Liver (tissue), 9 donors: ENCODE measurements around the gene ACTR10. TPM values are rescaled to one million over a fixed set of nuclear protein-coding genes. Genes with fewer than 3 reads are reported as not detected.
A peak's percentile ranks its signal among the peaks of the same experiment; 100 is the strongest.

ENCODE experiments used
- DNase-seq: peaks from one replicate; pipeline ENCODE4 v3.0.0-alpha.2; 2017; ENCODE audit warnings: low spot score
- H3K27ac ChIP-seq, 2 donors: one replicate each; pipeline ENCODE4 v1.7.0; 2013; ENCODE audit warnings: inconsistent platforms in 2 of 2, low read length in 2 of 2, control low read depth in 1 of 2, low read depth in 1 of 2, mild to moderate bottlenecking in 1 of 2
- H3K27me3 ChIP-seq, 4 donors: one replicate each; pipeline versions ENCODE4 v1.6.1 to v1.7.0; 2013; ENCODE audit warnings: low read length in 3 of 4, inconsistent platforms in 1 of 4, mild to moderate bottlenecking in 1 of 4, moderate library complexity in 1 of 4; ENCODE audit not compliant: control insufficient read depth in 4 of 4, insufficient read depth in 4 of 4
- H3K36me3 ChIP-seq, 4 donors: one replicate each; pipeline versions ENCODE4 v1.6.1 to v1.7.0; 2013; ENCODE audit warnings: low read length in 3 of 4, mild to moderate bottlenecking in 3 of 4, low read depth in 1 of 4, moderate library complexity in 1 of 4; ENCODE audit not compliant: control insufficient read depth in 4 of 4, insufficient read depth in 3 of 4
- H3K4me1 ChIP-seq, 4 donors: one replicate each; pipeline versions ENCODE4 v1.6.1 to v1.7.0; 2013; ENCODE audit warnings: low read length in 3 of 4, mild to moderate bottlenecking in 3 of 4, moderate library complexity in 1 of 4; ENCODE audit not compliant: control insufficient read depth in 4 of 4, insufficient read depth in 4 of 4
- H3K4me3 ChIP-seq, 3 donors: one replicate each; pipeline versions ENCODE4 v1.6.1 to v1.7.0; 2013; ENCODE audit warnings: low read length in 3 of 3, control low read depth in 1 of 3, low read depth in 1 of 3, mild to moderate bottlenecking in 1 of 3
- H3K9ac ChIP-seq, 2 donors: one replicate each; pipeline ENCODE4 v1.7.0; 2013; ENCODE audit warnings: low read length in 2 of 2, mild to moderate bottlenecking in 2 of 2, moderate library complexity in 2 of 2, control low read depth in 1 of 2, low read depth in 1 of 2
- H3K9me3 ChIP-seq, 4 donors: one replicate each; pipeline versions ENCODE4 v1.6.1 to v1.7.0; 2013; ENCODE audit warnings: low read length in 3 of 4; ENCODE audit not compliant: control insufficient read depth in 4 of 4
- ATF3 ChIP-seq: IDR thresholded peaks from 2 replicates; pipeline ENCODE4 v1.6.1; 2016; ENCODE audit warnings: antibody characterized with exemption
- CTCF ChIP-seq: fragments of 150-350 bp; IDR thresholded peaks from 2 replicates; pipeline ENCODE4 v1.5.1; 2017; ENCODE audit warnings: improper control_type of control experiment, low read depth, low read length; ENCODE audit not compliant: missing input control
- HNF4A ChIP-seq, 2 donors: conservative IDR thresholded peaks; 2 replicates each; pipeline ENCODE4 v1.6.1; 2016; ENCODE audit warnings: antibody characterized with exemption in 2 of 2, mild to moderate bottlenecking in 2 of 2
- HNF4G ChIP-seq: IDR thresholded peaks from 2 replicates; pipeline ENCODE4 v1.6.1; 2016; ENCODE audit warnings: antibody characterized with exemption
- JUND ChIP-seq, 2 donors: IDR thresholded peaks; 2 replicates each; pipeline ENCODE4 v1.6.1; 2016; ENCODE audit warnings: antibody characterized with exemption in 2 of 2
- MAX ChIP-seq: IDR thresholded peaks from 2 replicates; pipeline ENCODE4 v1.6.1; 2016; ENCODE audit warnings: antibody characterized with exemption
- NR2F2 ChIP-seq: IDR thresholded peaks from 2 replicates; pipeline ENCODE4 v1.6.1; 2016; ENCODE audit warnings: antibody characterized with exemption
- RAD21 ChIP-seq, 2 donors: IDR thresholded peaks; 2 replicates each; pipeline ENCODE4 v1.6.1; 2016; ENCODE audit warnings: antibody characterized with exemption in 2 of 2, mild to moderate bottlenecking in 2 of 2
- RXRA ChIP-seq, 2 donors: IDR thresholded peaks; 2 replicates each; pipeline ENCODE4 v1.6.1; 2017 to 2018; ENCODE audit warnings: antibody characterized with exemption in 2 of 2, mild to moderate bottlenecking in 1 of 2
- TAF1 ChIP-seq: conservative IDR thresholded peaks from 2 replicates; pipeline ENCODE4 v1.6.1; 2016; ENCODE audit warnings: antibody characterized with exemption, mild to moderate bottlenecking
- WGBS: extraction: QIAGEN DNeasy Blood & Tissue Kit; methylation state at CpG from one replicate; pipeline ENCODE4 v1.1.7; 2013; 5-methylcytosine and 5-hydroxymethylcytosine counted together
- polyA plus RNA-seq, 2 donors: library from polyadenylated mRNA; stranded (reverse) in 1 of 2; unstranded in 1 of 2; fragments of 200-250 nt in 1 of 2; fragments of >200 nt in 1 of 2; fragmentation: Nextera tagmentation in 1 of 2; extraction: Ambion mirVana in 1 of 2; gene quantifications; one replicate each; pipeline versions ENCODE4 v1.2.1 to v1.2.3, GENCODE V29; 2013 to 2015
- total RNA-seq, 2 donors: library from RNA; depleted of rRNA; stranded (reverse); fragments of >200 nt; gene quantifications; one replicate each; pipeline ENCODE4 v1.2.3, GENCODE V29; 2014
- donor health status: healthy.
- donor health status: healthy.
- donor health status: healthy.
- donor health status: healthy.
- donor health status: healthy.

The ACTR10 gene
- total and polyA plus RNA-seq, 4 donors, result 19.2 to 42.0 (median 25.2) TPM

GRCh38 chr14:58166005-58166983 is 33.7 kb upstream of the ACTR10 start:
- H3K9me3 ChIP-seq, result no peaks in the 10 kb centered on the region
- H3K4me3 ChIP-seq, result no peak overlapping the region
- TF ChIP-seq HNF4A (conservative IDR thresholded peaks at IDR 0.05), result peak in 1 of 2 donors; percentile 26
- TF ChIP-seq RAD21 (IDR thresholded peaks at IDR 0.05), result peak; percentile 80 to 85
- peak; percentile 81 for TF ChIP-seq CTCF
- no peak for TF ChIP-seq TAF1
- H3K36me3 ChIP-seq, result no peaks in the 10 kb centered on the region
- no peak overlapping the region for H3K9ac ChIP-seq
- DNase-seq, result peak; percentile 87
- H3K27ac ChIP-seq, result no peak overlapping the region
- H3K4me1 ChIP-seq, result no peaks in the 10 kb centered on the region
- H3K27me3 ChIP-seq, result no peaks in the 10 kb centered on the region
- 27% methylated on average over 10 of the region's 10 CpGs for WGBS

GRCh38 chr14:58167057-58167456 is 32.9 kb upstream of the ACTR10 start:
- Histone ChIP-seq H3K9ac (no peak overlapping the region), H3K27me3 (no peaks in the 10 kb centered on the region), H3K27ac (no peak overlapping the region), H3K4me1 (no peaks in the 10 kb centered on the region), H3K4me3 (no peak overlapping the region), H3K36me3 (no peaks in the 10 kb centered on the region), H3K9me3 (no peaks in the 10 kb centered on the region)
- no peak for TF ChIP-seq NR2F2
- WGBS, result 43% methylated on average over 1 of the region's 1 CpG
- no peak for DNase-seq

GRCh38 chr14:58167891-58168290 is 32.1 kb upstream of the ACTR10 start:
- no peak for DNase-seq
- H3K36me3 ChIP-seq, result no peaks in the 10 kb centered on the region
- no peaks in the 10 kb centered on the region for H3K4me1 ChIP-seq
- H3K27ac ChIP-seq, result no peak overlapping the region
- 87% methylated on average over 5 of the region's 5 CpGs for WGBS
- no peak overlapping the region for H3K9ac ChIP-seq
- TF ChIP-seq NR2F2 (no peak), HNF4A (conservative IDR thresholded peaks at IDR 0.05) (no peak), ATF3 (no peak), RXRA (IDR thresholded peaks at IDR 0.05) (no peak)
- H3K4me3 ChIP-seq, result no peak overlapping the region
- no peaks in the 10 kb centered on the region for H3K27me3 ChIP-seq
- no peaks in the 10 kb centered on the region for H3K9me3 ChIP-seq

GRCh38 chr14:58171090-58171489 is 28.9 kb upstream of the ACTR10 start:
- no peaks in the 10 kb centered on the region for H3K9me3 ChIP-seq
- no peaks in the 10 kb centered on the region for H3K27me3 ChIP-seq
- H3K36me3 ChIP-seq, result no peaks in the 10 kb centered on the region
- H3K27ac ChIP-seq, result no peak overlapping the region
- H3K4me1 ChIP-seq, result no peaks in the 10 kb centered on the region
- H3K9ac ChIP-seq, result no peak overlapping the region
- WGBS, result 13% methylated on average over 6 of the region's 6 CpGs
- H3K4me3 ChIP-seq, result no peak overlapping the region
- TF ChIP-seq MAX, result no peak
- no peak for TF ChIP-seq NR2F2
- no peak for TF ChIP-seq HNF4A (conservative IDR thresholded peaks at IDR 0.05)
- no peak for TF ChIP-seq RAD21 (IDR thresholded peaks at IDR 0.05)
- no peak for TF ChIP-seq HNF4G
- peak in 1 of 2 donors; percentile 18 for TF ChIP-seq JUND (IDR thresholded peaks at IDR 0.05)
- DNase-seq, result peak; percentile 87
